Activated T-cell treated with anti-CD3 and anti-CD28 coated beads for 48 hours (primary cell): ENCODE results near the gene CEP95.
"Not testable (repeated sequence)": the region's sequence is repeated elsewhere in the genome, so short reads cannot be mapped to it uniquely, and the experiment has no call there.

Experiments used
- DNase-seq: peaks from one replicate; pipeline ENCODE4 v3.0.0-alpha.2; 2020; ENCODE audit warnings: low read depth

The CEP95 gene, protein sequence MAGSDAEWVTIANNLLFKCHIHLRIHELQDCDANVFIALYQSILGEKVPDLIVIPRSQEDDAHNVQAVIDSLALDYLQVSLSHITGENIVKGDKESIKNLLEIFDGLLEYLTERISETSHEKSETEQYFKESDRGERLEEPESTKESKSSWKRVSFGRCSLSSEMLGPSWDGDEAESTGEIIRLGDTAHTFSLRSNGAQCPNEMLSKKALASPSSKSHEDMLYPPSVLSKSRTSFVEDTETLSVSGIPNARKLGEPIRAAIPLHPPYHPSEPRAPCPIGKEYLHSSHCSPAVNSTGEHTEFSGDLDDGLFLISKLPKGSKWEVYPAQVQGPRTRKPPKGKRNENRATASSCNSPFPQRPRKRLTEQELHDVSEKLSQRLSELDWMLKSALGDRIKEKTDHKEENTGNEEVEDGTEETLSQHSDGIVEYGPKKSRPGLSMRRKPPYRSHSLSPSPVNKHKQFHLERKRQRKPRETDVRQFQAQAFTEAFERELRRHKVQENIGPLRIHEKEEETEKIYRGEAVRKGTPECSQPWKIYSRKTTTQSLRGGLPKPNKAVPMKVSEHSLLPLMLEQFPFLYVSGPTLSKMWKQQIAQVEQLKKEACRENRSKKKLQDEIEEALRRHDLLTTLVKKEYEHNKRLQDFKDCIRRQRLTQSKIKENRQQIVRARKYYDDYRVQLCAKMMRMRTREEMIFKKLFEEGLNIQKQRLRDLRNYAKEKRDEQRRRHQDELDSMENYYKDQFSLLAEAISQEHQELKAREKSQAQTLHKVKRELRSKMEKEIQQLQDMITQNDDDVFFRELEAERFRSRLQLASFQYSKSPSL

DNA sequence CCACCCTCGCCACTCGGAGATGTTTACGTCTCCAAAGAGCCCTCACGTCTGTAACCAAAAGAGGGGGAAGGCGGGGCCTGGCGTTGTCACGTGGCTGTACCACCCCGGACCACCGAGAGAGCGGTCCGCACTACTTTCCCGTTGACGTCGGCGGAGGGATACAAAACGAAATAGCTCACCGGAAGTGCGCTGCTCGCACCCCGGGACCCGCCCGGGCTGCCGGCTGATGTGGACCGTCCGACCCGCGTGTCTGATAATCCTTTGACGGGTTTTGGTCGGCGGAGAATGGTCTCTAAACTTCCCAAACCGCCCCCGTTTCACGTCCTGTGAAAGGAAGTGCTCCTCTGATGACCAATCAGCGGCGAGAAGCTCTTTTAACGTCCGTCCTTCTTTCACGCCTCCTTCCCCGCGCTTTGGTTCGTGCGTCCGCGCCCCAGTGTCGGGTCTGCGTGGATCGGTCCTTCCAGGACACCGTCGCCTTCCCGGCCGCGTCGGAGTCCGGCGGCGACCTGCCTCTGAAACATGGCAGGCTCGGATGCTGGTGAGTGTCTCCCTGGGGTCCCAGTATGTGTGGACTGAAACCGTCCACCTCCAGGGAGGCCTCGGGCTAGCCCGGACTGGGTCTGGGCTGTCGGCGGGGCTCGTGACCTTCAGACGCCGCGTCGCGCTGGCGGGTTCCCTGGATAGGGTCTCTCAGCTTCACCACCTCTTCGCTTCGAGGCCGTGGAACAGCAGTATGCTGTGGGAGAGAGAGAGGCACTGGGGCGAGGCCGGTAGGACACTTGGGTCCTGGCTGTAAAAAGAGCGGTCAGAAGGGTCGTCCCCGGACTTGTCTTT, at the start of gene CEP95:
TSS of gene CEP95 (plus strand) at position 402 of the 837 bp plus-strand sequence. CDS start at position 523, 121 bp downstream.
- peak; percentile 92 for DNase-seq

DNA sequence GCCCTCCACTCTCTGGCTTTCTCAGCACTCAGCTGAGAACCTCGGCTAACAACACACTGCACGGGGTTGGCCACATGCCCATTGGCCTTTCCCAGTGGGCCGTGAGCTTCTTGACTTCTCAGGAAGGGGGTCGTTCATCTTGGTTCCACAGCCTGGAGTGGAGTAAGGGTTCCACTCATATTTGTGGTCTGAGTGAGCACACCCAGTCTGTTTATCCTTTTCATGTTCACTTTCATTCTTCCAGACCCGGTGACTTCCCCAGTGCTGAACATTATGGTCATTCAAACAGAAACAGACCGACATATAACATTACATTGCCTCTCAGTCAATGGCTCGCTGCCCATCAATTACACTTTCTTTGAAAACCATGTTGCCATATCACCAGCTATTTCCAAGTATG, 49.6 kb upstream of the CEP95 start:
- DNase-seq: no peak

DNA sequence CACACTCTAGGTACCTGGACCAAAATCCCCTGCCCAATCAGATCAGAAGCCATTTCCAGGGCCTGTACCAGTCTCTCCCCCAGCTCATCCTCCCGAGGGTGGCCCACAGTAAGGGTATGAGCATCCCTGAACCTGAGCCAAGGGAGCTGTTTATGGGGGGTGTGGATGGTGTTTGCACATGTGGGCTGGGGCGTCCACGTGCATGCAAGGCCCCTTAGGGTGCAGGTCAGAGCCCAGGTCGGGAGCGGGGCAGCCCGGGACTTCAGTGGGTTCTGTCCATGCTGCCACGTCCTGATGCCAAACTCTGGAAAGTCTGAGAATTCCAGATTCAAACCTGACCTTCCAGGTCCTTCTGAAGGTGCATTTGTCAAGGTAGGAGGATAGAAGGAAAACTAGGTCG, 48.0 kb upstream of the CEP95 start:
- no peak for DNase-seq

DNA sequence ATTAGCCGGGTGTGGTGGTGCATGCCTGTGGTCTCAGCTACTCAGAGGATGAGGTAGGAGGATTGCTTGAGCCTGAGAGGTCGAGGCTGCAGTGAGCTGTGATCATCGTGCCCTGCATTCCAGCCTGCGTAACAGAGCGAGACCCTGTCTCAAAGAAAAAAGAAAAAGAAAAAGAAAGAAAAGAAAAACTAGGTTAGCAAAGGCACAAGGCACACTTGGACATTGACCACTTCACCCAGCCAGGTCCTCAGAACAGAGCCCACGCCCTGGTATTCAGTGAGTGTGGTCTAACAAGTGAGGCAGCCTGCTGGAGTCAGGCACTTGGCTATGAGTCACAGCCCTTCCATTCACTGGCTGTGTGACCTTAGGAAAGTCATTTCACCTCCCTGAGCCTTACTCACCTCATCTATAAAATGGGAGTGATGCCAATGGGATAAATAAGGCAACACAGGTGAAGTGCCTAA, 47.5 kb upstream of the CEP95 start:
- DNase-seq: no peak

DNA sequence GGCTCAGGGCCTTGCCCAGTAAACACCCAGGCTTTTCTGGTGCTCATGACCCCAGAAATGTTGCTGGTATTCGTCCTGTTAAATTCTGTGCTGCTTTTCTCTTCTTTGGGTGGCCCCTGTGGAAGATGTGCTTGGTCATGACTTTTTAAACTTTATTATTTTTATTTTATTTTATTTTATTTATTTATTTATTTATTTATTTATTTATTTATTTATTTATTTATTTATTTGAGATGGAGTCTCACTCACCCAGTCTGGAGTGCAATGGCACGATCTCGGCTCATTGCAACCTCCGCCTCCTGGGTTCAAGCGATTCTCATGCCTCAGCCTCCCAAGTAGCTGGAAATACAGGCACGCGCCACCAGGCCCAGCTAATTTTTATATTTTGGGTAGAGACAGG, 47.0 kb upstream of the CEP95 start:
- not testable (repeated sequence) for DNase-seq

DNA sequence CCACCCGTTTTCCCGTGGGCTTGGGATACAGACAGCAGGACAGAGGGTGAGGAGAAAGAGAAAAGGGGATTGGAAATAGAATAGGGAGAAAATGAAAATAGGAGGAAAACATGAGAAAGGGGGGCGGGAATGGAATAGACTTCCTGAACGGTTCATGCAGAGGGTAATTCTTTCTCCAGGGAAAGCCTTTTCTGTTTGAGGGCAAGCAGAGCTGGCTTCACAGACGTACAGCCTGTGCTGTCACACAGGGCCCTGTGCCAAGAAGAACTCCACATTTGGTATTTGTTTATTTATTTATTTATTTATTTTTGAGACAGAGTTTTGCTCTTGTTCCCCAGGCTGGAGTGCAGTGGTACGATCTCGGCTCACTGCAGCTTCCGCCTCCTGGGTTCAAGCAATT, 45.8 kb upstream of the CEP95 start:
- no peak for DNase-seq

DNA sequence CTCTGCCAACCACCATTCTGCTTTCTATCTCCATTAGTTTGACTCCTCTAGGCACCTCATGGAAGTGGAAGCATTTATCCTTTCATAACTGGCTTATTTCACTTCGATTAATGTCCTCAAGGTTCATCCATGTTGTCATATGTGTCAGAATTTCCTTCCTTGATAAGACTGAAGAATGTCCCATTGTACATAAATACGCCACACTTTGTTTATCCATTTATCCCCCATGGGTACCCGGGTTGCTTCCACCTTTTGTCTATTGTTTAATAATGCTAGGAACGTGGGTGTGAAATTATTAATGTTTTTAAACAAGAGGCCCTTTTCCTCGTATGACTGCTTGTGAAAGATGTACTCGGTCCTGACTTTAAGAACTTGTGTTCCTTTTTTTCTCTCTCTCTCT, 45.0 kb upstream of the CEP95 start:
- DNase-seq: no peak

DNA sequence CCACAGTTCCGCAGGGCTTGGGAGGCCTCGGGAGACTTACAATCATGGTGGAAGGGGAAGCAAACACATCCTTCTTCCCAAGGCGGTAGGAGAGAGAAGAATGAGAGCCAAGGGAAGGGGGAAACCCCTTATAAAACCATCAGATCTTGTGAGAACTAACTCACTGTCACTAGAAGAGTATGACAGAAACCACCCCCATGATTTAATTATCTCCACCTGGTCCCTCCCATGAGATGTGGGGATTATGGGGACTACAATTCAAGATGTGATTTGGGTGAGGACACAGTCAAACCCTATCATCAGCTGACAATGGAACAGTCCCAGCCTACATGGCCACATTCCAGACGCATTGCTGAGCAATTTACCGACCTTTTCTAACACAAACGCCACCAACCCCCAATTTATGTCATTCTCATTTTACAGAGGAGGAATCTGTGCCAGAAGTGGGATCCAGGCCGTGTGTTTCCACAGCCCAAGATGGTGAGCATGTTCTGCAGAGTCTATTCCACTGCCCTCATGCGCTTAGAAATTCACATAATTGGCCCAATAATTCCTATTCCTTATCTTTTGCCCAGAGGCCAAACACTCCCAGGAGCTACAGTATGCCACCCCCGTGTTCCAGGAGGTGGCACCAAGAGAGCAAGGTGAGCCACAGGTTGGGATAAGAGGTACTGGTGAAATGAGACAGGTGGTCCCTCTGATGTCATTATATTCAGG, 40.6 kb upstream of the CEP95 start:
- no peak for DNase-seq

DNA sequence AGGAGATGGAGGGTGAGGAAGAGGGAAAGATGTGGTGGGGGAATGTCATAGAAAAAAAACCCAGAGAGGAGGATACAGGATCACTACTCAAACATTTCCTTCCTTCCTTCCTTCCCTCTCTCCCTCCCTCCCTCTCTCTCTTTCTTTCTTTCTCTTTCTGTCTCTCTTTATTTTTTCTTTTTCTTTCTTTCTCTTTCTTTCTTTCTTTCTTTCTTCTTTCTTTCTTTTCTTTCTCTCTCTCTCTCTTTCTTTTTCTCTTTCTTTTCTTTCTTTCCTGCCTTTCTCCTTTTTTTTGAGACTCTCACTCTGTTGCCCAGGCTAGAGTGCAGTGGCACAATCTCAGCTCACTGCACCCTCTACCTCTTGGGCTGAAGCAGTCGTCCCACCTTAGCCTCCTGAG, 39.9 kb upstream of the CEP95 start:
- DNase-seq: not testable (repeated sequence)

DNA sequence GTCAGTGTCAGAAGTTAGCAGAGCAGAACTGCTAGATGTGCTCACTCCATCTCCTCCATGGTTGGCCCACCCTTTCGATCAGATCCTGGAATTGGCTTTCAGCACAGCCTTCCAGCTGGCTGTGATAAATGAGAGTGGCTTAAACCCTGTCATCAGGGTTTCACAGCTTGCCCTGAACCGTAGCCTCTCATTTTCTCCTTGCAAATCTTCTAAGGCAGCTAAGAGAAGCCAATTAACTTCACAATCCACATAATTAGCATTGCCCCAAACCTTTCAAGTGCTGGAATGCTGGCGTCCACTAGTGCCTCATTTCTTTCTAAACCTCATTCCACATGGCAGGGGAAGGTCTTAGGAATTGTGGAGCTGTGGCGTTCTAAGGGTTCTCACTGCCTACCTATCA, 36.2 kb upstream of the CEP95 start:
- no peak for DNase-seq

DNA sequence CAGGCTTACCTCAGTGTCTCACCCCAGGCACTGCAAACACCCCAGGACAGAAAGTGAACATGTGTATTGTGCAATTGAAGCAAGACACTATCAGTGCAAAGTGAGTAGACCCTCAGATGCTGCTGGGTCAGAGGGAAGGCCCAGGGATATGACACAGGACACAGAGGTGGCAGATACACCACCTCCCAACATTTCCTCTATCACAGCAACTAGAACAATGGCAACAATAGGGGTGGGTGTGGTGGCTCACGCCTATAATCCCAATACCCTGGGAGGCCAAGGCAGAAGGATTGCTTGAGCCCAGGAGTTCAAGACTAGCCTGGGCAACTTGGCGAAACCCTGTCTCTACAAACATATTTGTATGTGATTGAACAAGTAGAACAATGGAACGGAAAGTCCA, 35.3 kb upstream of the CEP95 start:
- no peak for DNase-seq

DNA sequence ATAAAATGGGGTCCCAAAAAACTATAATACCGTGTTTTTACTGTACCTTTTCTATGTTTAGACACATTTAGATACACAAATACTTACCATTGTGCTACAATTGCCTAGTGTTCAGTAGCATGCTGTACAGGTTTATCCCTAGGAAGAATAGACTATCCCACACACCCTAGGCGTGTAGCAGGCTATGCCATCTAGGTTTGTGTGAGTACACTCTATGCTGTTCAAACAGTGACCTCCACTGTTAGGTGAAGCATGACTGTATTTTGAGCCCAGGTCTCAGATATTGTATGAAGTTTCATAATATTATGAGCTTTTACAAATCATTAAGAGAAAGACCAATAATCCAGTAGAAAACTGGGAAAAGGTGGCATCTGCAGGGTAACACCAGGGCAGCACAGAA, 34.2 kb upstream of the CEP95 start:
- DNase-seq: no peak

DNA sequence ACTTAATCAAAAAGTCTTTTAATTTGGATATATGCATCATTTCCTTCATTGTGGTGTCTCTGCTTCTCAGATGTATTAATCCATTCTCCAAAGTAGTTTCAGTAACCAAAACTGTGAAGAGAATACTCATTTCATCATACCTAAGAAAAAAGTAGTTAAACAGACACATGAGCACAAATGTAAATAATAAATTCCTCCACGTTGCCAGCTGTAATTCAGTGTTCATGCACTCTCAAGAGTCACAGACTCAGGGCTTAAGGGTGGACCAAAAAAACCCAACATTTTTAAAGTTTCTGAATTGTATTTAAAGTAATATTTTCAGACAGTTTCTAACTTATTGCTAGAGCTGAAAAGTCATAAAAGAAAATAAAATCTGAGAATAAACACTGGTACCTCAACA, 28.9 kb upstream of the CEP95 start:
- no peak for DNase-seq

DNA sequence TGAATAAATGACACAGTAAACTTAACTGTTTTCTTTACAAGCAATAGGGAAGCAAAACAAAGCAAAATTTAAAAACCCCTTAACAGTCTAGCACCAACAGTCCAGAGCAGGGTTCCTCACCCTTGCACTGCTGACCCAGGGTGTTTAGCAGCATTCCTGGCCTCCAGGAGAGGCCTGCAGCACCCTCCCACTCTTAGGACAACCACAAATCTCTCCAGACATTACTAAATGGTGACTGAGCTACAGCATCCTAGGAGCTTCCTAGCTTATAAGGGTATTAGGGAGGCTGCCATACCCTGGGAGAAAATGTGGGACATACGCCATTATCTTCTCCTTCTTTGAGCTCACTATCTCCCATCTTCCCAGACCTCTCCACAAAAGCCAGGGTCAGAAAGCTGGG, 25.8 kb upstream of the CEP95 start:
- DNase-seq: no peak

DNA sequence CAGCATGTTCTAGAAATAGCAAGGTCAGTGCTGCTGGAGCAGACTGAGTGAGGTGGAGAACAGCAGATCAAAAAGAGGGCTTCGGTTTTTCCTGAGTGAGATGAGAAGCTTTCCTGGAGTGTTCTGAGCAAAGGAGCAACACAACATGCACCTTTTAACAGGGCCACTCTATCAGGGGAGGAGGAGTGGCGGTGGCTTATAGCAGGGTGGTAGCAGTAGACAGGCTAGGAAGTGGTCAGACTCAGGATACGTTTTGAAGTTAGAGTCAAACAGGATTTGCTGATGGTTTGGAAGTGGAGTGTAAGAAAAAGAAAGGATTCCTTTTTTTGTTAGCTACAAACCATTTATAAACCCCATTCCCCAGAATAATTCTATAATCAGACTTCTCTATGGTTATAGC, 22.4 kb upstream of the CEP95 start:
- no peak for DNase-seq

DNA sequence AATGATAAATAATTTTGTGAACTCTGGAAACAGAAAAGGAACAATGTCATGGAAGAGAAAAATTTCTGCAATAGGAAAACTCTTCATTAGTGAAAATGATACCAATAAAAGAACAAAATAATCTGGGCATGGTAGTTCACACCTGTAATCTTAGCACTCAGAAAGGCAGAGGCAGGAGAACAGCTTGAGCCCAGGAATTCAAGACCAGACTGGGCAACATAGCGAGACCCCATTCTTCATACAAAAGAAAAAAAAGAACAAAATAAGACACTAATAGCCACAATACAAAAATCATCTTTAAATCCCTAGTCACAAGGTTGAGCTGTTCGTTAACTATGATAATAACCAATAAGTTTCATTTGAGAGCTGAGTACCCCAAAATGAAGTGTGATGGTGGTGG, 18.5 kb upstream of the CEP95 start:
- no peak for DNase-seq

DNA sequence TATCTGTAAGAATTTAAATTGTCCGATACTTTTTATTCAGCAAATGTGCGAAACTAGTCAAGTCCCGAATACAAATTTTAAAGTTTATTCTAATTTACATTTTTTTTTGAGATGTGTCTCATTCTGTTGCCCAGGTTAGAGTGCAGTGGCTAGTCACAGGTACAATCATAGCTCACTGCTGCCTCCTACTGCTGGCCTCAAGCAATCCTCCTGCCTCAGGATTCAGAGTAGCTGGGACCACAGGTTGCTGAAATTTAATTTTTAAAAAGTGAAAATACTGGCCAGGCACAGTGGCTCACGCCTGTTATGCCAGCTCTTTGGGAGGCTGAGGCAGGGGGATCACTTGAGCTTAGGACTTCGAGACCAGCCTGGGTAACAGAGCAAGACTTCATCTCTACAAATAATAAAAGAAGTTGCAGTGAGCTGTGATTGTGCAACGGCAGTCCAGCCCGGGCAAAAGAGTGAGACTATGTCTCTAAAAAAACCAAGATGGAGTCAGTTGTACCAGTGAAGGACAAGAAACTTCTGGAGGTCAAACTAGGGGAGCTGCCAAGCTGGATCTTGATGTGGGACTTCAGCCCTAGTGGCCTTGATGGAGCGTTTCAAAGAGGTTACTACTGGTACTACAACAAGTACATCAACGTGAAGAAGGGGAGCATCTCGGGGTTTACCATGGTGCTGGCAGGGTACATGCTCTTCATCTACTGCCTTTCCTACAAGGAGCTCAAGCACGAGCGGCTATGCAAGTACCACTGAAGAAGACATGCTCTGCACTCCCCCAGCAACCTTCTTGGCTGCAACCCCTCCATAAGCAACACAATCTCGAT, 15.5 kb upstream of the CEP95 start:
- DNase-seq: peak; percentile 42

DNA sequence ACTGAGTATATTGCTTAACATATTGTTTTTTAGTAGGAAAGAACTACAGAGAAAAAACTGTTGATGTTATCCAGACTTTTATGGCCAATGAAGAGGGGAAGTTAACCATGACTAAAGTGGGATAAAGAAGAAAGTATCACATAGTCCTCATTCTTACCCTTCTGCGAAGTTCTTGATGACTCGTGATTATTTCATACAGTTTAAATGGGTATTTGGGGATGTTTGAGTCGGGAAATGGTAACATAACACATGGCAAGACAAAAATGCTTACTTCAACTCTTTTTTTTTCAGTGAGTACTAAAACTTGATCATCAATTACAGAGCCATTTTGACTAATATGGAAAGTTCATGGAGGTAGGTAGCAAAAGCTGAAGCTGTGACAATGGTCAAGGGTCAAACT, 14.8 kb upstream of the CEP95 start:
- no peak for DNase-seq

DNA sequence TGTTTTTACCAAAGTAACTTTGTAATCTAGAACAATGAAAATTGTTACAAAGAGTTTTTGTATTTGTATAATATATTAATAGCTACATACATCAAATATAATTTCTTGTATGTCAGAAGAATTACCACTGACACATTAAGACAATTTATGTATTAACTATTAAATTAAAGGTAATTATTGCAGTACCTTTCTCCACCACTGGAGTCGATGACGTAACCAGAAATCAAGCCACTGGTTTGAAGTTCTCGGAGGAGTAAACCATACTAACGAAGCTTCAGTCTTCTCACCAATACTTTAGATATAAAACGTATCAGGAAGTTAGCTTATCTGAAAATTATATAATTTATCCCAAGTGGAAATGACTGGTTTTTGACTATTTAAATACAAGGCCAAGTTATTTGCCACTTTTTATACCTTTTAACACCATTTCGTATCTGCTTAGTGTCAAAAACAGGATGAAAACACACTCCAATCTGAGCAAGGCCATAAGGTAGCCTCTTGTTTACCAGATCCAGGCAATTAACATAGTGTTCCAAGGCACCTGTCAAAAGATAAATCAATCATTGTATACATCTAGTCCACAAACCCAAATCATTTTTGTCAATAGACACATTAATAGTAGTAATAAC, 14.2 kb upstream of the CEP95 start:
- DNase-seq: no peak

DNA sequence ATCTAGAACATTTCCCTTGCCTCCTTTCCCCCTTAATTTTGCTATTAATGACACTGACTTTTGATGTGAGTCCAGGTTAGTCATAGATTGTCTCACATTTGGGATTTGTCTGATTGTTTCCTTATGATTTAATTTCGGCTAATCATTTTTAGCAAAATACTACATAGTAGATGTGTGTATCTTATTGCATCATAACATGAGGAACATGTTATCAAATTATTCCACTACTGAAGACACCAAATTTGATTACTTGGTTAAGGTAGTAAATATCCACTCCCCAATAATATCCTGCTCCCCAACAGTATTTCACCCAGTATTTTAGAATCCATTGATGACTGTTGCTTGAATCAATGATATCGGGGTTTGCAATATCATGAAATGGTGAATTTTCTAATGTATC, 12.7 kb upstream of the CEP95 start:
- no peak for DNase-seq
